Activated CD8-positive, alpha-beta memory T cell treated with anti-CD3 and anti-CD28 coated beads, Interleukin-2, amount 50 U/mL, for 4 hours (primary cell): ENCODE measurements around the gene CAMK2D.

Experiments
- DNase-seq: peaks from one replicate; pipeline ENCODE4 v3.0.0-alpha.2; 2020

Gene CAMK2D

DNA sequence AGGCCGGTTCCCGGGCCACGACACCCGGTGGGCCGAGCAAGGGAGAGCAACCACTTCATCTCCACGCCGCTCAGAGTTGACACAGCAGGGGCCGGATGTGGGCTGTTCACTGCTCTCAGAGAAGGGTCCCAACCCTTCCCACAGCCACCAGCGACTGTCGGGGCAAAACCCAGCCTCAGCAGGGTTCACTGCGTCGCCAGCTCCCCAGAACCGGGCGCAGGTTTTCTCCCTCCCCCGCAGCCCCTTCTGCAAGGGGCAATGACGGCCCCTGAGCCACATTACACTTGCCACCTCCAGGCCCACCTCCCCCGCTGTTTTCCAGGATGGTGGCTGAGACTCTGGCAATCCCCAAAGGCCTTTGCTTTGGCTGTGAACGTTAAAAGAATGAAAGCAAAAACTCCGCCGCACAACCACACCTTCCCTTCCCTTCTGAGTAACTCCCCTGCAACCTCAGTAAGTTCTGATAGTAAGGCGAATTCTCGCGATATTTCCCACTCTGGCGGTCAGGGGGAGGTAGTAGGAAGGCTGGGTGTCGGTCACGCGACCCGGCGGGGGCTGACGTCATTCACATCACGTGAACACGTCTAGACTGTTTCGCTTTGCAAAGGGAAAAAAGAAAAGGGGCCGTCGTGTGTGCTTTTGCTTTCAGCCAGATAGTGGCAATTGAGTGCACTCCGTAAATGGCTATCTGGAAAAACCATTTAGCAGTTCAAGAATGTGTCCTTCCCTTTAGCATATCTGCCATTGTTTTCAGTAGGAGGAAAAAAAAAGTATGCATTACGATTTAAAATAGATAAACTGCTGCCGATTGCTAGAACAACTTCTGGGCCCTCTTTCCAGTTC lies 869 bp upstream of the CAMK2D start:
- peak; percentile 99 for DNase-seq

GRCh38 chr4:113760795-113761619 lies 531 bp downstream of the CAMK2D start:
- peak; percentile 44 for DNase-seq

DNA sequence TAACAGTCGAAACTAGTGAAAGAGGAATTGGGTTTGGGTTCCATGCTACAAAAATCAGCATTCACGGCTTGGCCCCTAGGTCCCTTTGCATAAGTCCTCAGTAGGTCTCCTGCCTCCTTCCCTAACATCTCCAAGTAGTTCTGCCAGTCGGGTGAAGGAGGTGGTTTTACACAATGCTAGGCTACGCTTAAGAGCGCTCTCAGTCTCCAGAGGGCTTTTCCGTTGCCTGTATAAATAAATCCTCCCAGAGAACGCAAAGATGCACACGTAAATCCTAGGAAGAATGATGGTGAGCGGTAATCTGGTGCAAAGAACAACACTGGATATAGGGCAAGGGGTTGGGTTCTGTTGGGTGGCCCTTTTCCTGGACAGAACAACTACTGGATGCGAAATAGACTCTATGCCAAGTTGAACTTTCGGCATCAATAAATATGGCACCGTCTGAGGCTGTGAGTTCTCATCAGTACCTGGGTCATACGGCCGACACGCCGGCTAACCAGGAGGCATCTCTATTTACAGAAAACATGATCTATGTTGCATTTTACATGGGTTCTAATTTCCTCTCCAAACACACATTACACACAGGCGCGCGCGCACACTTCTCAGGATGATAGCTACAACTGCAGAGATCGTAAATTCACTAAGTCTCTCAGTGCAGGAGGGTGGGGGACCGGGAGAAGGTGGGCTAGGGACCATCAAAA lies 1.3 kb downstream of the CAMK2D start:
- peak; percentile 40 for DNase-seq

DNA sequence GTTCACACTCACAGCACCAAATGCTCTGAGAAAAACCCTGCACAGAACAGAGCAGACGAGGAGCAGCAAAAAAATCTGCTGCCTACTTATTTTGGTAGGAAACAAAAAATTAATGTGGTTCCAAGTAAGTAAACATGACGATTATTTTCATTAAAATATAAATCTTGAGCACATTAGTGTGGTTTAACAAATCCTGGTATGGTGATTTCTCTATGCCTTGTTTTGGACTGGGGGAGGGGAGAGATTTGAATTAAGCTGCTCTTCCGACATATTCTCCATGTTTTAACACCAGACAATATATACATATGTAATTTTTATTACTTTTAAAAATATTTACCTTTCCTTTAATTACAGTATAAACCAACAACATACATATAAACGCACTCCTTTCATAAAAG lies 1.8 kb downstream of the CAMK2D start:
- no peak for DNase-seq

GRCh38 chr4:113758372-113758771 lies 3.2 kb downstream of the CAMK2D start:
- DNase-seq: no peak

GRCh38 chr4:113757486-113757885 lies 4.1 kb downstream of the CAMK2D start:
- DNase-seq: no peak

DNA sequence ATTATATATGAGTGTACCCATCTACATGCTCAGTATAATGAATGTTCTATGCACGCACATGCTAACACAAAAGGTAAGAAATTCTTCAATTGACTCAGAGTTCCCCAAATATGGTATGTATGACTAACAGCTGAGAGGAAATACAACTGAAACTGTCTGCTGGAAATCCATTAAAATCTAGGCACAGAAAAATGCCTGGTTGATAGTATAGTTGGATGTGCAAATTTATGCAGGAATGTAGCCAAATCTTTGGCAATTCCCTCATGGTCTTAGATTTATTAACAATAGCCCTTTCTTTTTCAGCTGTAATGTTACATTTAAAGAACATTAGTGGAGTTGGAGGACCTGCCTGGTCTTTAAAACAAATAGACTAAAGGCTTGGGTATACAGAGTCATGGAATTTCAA lies 5.5 kb downstream of the CAMK2D start:
- DNase-seq: no peak

DNA sequence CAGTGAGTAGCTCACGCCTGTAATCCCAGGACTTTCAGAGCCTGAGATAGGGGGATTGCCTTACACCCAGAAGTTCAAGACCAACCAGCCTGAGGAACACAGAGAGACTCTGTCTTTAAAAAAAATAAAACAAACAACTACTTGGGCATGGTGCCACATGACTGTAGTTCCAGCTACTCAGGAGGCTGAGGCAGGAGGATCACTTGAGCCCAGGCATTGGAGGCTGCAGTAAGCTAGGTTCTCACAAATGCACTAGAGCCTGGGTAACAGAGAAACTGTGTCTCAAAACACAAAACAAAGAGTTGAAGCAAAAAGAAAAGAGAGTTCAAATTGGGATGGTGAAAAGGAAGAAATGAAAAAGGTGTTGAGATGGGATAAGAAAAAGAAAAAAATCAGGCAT lies 10.8 kb downstream of the CAMK2D start:
- DNase-seq: no peak

GRCh38 chr4:113750296-113750695 lies 11.2 kb downstream of the CAMK2D start:
- no peak for DNase-seq

GRCh38 chr4:113749178-113749577 lies 12.4 kb downstream of the CAMK2D start:
- DNase-seq: no peak

DNA sequence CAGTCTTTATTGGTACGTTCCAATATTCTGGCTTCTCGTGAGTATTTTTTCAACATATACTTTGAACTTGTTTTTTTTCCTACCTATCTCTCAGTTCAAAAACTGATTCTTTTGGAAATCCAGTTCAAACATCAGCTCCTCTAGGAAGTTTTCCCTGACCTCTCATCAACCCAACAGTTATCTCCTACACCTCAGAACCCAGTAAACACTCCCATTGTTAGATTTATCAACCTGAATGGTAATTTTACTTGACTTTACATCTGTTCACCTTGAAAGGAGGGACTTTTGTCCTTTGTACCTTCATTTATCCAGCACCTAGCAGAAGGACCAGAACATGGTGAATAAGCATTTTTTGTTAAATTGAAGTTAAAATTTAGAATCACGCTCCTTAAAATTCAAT lies 13.6 kb downstream of the CAMK2D start:
- no peak for DNase-seq

- DNase-seq: no peak
Observed at GRCh38 chr4:113745711-113746110, 15.8 kb downstream of the CAMK2D start.

- no peak for DNase-seq
Observed at GRCh38 chr4:113744667-113745240, 16.8 kb downstream of the CAMK2D start.

DNA sequence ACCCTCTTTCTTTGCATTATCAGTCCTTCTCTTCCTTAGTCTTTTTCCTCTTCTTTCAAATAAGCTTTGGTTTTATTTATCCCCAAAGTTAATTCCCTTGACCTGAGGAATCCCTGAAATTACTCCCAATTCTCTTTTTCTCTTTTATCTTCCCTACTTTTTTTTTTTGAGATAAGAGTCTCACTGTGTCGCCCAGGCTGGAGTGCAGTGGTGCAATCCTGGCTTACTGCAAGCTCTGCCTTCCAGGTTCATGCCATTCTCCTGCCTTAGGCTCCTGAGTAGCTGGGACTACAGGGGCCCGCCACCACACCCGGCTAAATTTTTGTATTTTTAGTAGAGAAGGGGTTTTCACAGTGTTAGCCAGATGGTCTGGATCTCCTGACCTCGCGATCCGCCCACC lies 17.8 kb downstream of the CAMK2D start:
- no peak for DNase-seq

DNA sequence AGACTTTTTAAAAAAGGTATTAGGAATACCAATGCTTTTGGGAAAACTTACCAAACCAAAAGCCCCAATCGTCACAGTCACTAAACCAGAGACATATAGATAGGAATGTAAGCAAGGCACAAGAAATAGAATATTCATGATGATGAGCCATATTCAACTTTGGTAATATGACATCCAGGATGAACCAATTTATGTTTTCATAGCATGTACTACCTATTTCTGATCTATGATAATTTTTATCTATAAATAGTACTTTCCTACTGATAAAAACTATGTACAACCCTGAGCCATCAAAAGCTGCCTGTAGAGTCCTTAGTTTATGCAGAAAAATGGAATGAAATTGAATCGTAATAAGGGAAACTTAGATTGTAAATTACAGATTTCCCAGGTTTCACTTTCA lies 18.9 kb downstream of the CAMK2D start:
- no peak for DNase-seq

DNA sequence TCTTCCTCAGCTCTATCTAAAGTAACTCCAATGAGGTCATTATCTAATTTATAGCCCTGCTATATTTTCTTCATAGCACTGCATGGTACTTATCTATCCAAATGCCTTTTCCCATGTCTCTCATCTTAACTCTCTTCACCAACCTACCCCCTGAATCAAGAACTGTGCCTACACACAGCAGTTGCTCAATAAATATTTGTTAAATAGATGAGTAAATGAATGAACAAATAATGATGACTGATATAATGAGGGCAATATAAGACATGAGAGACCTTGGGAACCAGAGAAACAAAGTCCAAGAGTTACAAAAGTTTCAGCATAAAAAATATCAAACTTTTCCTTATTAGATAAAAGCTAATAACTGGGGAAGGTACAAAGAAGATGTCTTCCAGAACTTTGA lies 19.6 kb downstream of the CAMK2D start:
- no peak for DNase-seq

DNA sequence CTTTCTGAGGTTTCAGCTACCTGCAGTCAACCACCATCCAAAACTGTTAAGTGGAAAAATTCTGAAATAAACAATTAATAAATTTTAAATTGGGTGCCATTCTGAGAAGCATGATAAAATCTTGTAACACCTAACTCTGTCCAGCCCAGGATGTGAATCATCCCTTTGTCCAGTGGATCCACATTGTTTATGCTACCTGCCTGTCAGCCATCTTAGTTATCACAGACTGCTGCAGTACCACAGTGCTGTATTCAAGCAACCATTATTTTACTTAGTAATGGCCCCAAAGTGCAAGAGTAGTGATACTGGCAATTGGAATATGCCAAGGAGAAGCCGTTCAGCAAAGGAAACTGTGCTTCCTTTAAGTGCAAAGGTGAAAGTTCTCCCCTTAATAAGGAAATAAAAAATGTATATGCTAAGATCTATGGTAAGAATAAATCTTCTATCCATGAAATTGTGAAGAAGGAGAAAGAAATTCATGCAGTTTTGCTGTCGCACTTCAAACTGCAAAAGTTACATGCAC lies 20.6 kb downstream of the CAMK2D start:
- DNase-seq: no peak

GRCh38 chr4:113739197-113739596 lies 22.3 kb downstream of the CAMK2D start:
- no peak for DNase-seq

GRCh38 chr4:113738251-113738650 lies 23.3 kb downstream of the CAMK2D start:
- DNase-seq: no peak

GRCh38 chr4:113733685-113734084 lies 27.9 kb downstream of the CAMK2D start:
- no peak for DNase-seq

GRCh38 chr4:113732967-113733527 lies 28.5 kb downstream of the CAMK2D start:
- no peak for DNase-seq

DNA sequence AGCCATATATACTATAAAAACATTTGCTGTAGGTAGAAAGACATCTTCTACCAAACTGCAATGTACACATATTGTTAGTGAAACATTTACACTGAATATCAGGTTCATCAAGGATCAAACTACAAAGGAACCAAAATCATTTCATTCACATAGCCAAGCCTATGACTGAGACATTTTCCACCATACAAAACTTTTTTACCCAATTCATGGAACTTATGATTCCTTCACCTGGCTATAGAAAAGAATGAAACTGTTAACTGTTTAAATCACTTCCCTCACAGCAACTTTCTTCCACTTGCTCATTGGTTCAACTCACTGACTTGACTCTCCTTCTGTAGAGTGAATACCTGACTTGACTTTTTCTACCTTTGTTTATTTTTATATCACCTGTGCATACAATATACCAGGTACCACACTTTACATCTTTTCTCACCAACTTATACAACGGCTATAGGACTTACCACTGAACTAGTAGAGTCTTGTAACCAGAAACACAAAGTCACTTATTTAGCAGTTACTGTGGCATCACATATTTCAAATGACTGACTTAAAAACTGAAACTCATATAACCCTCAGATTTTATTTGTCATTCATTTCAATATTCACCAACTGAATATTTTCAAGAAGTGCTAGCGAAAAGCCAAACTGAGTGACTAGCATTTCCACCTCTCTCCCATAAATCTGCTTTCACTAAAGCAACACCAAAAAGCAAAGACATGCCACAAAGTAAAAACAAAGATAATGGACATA lies 30.9 kb downstream of the CAMK2D start:
- no peak for DNase-seq
